ENCODE data around the gene DDX17. TPM values are rescaled to one million over a fixed set of nuclear protein-coding genes. Genes with fewer than 3 reads are reported as not detected.

Gene DDX17
- total RNA-seq, 1 experiment from 2014 or later, result 529 TPM

DNA sequence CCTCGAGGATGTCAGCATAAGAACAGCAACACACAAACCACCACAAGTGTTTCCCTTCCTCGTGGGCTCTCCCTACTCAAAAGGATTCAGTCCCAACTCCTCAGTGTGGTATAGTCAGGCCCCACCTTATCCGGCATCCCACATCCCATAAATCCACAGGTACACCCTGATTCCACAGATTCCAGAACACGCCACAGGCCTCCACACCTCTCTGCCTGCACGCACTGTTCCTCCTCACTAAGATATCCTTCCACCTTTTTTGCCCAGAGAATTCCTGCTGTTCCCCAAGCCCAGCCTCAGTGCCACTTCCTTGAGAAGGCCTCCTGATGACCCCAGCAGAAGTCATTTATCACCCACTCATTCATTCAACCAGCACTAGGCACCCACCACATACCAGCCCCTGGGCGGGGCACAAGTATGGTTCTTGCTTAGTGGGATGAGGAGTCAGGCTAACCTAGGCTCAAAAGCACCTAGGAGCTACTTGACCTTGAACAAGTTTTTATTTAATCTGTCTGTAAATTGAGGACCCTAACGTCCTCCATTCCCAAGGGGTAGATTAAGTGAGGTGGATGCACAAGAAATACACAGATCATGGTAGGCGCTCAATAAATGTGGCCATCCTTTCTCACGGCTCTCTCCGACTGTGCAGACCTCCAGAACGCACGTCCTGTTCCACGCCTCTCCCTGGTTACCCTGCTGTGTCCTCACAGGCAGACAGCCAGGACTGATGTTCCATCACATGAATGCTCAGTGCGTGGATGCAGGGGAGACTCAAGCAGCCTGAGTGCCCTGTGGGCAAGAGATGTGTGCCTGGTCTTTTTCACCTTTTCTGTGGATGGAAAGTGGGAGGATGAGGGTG, 49.0 kb downstream of the DDX17 start:
- Histone ChIP-seq H3K56ac (ENCODE audit: insufficient read length, low read depth, low read length) (no peak overlapping the region), H3K79me1 (ENCODE audit: insufficient read depth, low read depth, low read length, poor library complexity, severe bottlenecking) (no peaks in the 10 kb centered on the region), H2BK120ac (ENCODE audit: low read depth, low read length, poor library complexity, severe bottlenecking) (no peak overlapping the region), H2BK5ac (ENCODE audit: insufficient read length, low read length) (no peak overlapping the region), H3K4me2 (ENCODE audit: insufficient read depth, insufficient read length, low read length) (no peak overlapping the region), H2AK5ac (ENCODE audit: insufficient read length, low read length) (no peak overlapping the region), H3K23me2 (ENCODE audit: insufficient read length, low read depth, low read length, poor library complexity, severe bottlenecking) (peaks cover 12% of the 10 kb centered on the region), H3K23ac (ENCODE audit: insufficient read length, low read depth, low read length) (no peak overlapping the region), H2BK12ac (ENCODE audit: insufficient read length, low read depth, low read length) (no peak overlapping the region), H3K4me1 (ENCODE audit: insufficient read depth, low read length) (peaks cover 3% of the 10 kb centered on the region; the same call in 1 of the 2 replicates), H3K4ac (ENCODE audit: low read depth, low read length) (no peak overlapping the region), H3T11ph (ENCODE audit: low read length) (no peak overlapping the region), H4K91ac (ENCODE audit: insufficient read length, low read depth, low read length) (no peak overlapping the region), H4K8ac (replicated peaks; ENCODE audit: insufficient read length, low read depth, low read length) (no peak overlapping the region), H4K20me1 (ENCODE audit: control insufficient read depth, insufficient read depth, insufficient read length) (no peaks in the 10 kb centered on the region), H3K9me3 (ENCODE audit: control insufficient read depth, low read depth, low read length) (no peaks in the 10 kb centered on the region), H3K79me2 (ENCODE audit: insufficient read depth, low read length) (no peaks in the 10 kb centered on the region), H2BK20ac (ENCODE audit: low read depth, low read length, poor library complexity, severe bottlenecking) (no peak overlapping the region), H3K18ac (ENCODE audit: insufficient read length, low read depth, low read length) (no peak overlapping the region), H3K9ac (ENCODE audit: extremely low read depth, insufficient read length, low read length) (no peak overlapping the region), H4K5ac (ENCODE audit: insufficient read length, low read depth, low read length) (no peak overlapping the region), H3K14ac (ENCODE audit: insufficient read depth, low read length) (no peak overlapping the region; the same call in 1 of the 2 replicates), H3K27me3 (ENCODE audit: insufficient read depth, low read length) (peaks cover 19% of the 10 kb centered on the region), H3K27ac (ENCODE audit: insufficient read length, low read depth, low read length) (no peak overlapping the region), H2AFZ (ENCODE audit: low read length) (no peak overlapping the region), H2BK15ac (ENCODE audit: low read depth, low read length) (no peak overlapping the region)
- no peak for DNase-seq
- Mint-ChIP-seq H3K36me3 (ENCODE audit: insufficient read depth in 1 of 3, low read depth in 3 of 3) (no peaks in the 10 kb centered on the region; a peak in 2 of 7 replicates), H3K4me3 (peak overlapping the region; percentile 48 to 77), H3K9me3 (no peaks in the 10 kb centered on the region; a peak in 1 of 5 replicates), H3K27me3 (ENCODE audit: low read depth) (peaks cover 90% of the 10 kb centered on the region), H3K27ac (no peak overlapping the region; a peak in 1 of 7 replicates), H3K4me1 (peaks cover 23 to 38% of the 10 kb centered on the region in 2 experiments)
- WGBS (ENCODE audit: extremely low coverage, insufficient read length, low lambda C conversion rate), result no CpG with 5 or more reads among the region's 14 CpGs
- TF ChIP-seq, protein P1, sequence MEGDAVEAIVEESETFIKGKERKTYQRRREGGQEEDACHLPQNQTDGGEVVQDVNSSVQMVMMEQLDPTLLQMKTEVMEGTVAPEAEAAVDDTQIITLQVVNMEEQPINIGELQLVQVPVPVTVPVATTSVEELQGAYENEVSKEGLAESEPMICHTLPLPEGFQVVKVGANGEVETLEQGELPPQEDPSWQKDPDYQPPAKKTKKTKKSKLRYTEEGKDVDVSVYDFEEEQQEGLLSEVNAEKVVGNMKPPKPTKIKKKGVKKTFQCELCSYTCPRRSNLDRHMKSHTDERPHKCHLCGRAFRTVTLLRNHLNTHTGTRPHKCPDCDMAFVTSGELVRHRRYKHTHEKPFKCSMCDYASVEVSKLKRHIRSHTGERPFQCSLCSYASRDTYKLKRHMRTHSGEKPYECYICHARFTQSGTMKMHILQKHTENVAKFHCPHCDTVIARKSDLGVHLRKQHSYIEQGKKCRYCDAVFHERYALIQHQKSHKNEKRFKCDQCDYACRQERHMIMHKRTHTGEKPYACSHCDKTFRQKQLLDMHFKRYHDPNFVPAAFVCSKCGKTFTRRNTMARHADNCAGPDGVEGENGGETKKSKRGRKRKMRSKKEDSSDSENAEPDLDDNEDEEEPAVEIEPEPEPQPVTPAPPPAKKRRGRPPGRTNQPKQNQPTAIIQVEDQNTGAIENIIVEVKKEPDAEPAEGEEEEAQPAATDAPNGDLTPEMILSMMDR (conservative IDR thresholded peaks at IDR 0.05), result no peak
